T-helper 17 cell (primary cell): ENCODE results near the gene CCDC93. TPM values are rescaled to one million over a fixed set of nuclear protein-coding genes. Genes with fewer than 3 reads are reported as not detected.

ENCODE experiments used
- total RNA-seq, 4 donors: library from RNA in 2 of 4; stranded (reverse) in 2 of 4; gene quantifications; one replicate each; pipeline ENCODE4 v1.2.3 and lab custom pipeline; 2022 to 2026

CCDC93 gene
- total RNA-seq, 2 donors from 2014 or later, result 51.6 to 58.2 TPM

Other genes starting within 250 kb of the CCDC93 start
- gene DDX18, start 199.4 kb downstream of the CCDC93 start, total RNA-seq, result 100 to 1,000 TPM; 115 to 146 TPM
- gene INSIG2, start 74.4 kb upstream of the CCDC93 start, total RNA-seq, result 10 to 100 TPM in 1 of 2 donors, 1 to 10 TPM in 1; 9.6 to 15.3 TPM